ENCODE data around the gene LDLR.
"Not testable (repeated sequence)": the region's sequence is repeated elsewhere in the genome, so short reads cannot be mapped to it uniquely, and the experiment has no call there.

Gene LDLR

DNA sequence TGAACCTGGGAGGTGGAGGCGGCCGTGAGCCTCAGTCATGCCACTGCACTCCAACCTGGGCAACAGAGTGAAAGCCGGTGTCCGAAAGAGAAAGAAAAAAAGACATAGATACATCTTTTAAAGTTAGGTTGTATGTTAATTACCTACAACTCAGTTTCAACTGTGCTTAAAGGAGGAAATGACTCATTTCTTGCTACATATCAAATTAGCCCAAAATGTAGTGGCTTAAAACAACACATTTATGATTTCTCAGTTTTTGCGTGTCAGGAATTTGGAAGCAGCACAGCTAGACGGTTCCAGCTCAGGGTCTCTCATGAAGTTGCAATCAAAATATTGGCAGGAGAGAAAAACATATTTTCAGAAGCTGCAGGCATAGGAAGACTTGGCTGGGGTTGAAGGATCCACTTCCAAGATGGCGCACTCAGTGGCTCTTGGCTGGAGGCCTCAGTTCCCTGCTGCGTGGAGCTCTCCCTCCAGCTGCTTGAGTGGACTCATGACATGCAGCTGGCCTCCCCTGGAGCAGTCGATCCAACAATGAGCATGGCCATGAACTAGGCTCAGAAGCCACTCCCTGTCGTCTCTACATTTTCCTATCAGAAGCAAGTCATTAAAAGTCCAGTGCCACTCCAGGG, 7.1 kb downstream of the LDLR start:
- TF ChIP-seq, protein P1, sequence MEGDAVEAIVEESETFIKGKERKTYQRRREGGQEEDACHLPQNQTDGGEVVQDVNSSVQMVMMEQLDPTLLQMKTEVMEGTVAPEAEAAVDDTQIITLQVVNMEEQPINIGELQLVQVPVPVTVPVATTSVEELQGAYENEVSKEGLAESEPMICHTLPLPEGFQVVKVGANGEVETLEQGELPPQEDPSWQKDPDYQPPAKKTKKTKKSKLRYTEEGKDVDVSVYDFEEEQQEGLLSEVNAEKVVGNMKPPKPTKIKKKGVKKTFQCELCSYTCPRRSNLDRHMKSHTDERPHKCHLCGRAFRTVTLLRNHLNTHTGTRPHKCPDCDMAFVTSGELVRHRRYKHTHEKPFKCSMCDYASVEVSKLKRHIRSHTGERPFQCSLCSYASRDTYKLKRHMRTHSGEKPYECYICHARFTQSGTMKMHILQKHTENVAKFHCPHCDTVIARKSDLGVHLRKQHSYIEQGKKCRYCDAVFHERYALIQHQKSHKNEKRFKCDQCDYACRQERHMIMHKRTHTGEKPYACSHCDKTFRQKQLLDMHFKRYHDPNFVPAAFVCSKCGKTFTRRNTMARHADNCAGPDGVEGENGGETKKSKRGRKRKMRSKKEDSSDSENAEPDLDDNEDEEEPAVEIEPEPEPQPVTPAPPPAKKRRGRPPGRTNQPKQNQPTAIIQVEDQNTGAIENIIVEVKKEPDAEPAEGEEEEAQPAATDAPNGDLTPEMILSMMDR (IDR thresholded peaks at IDR 0.05; ENCODE audit: low read depth, low read length): no peak
- no peak overlapping the region for H3K4me3 ChIP-seq (ENCODE audit: low read depth, low read length)

DNA sequence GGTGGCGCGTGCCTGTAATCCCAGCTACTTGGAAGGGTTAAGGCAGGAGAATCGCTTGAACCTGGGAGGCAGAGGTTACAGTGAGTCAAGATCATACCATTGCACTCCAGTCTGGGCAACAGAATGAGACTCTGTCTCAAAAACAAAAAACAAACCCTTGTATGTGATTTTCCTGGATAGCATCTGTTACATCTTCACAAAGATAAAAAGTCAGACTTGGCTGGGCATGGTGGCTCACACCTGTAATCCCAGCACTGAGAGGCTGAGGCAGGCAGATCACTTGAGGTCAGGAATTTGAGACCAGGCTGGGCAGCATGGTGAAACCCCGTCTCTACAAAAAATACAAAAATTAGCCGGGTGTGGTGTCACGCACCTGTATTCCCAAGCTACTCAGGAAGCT, 8.1 kb downstream of the LDLR start:
- H3K4me3 ChIP-seq (ENCODE audit: low read depth, low read length): not testable (repeated sequence)

DNA sequence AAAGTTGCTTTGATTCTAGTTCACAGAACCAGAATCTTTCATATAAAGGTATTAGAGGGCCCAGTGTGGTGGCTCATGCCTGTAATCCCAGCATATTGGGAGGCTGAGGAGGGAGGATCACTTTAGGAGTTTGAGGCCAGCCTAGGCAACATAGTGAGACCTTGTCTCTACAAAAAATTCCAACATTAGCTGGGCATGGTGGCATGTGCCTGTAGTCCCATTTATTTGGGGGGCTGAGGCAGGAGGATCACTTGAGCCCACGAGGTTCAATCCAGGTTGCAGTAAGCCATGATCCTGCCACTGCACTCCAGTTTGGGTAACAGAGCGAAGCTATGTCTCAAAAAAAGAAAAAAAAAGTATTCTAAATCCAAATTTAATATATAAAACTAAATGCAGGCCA, 9.1 kb downstream of the LDLR start:
- H3K4me3 ChIP-seq (ENCODE audit: low read depth, low read length): no peak overlapping the region
- TF ChIP-seq, protein P1 (IDR thresholded peaks at IDR 0.05; ENCODE audit: low read depth, low read length): no peak

DNA sequence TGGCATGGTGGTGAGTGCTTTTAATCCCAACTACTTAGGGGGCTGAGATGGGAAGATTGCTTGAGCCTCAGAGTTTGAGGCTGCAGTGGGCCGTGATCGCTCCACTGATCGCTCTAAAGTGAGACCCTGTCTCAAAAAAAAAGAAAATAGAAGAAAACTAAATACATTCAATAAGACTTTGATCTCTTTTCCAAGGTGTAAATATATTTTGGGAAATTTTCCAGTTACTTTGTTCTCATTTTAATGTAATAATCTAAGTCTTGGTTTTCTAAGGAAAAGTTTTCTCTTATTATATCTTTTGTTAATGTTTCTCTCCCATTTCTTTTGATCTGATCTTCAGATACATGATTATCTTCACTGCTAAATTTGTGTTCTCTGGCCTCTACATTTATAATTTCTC, 9.6 kb downstream of the LDLR start:
- H3K4me3 ChIP-seq (ENCODE audit: low read depth, low read length): no peak overlapping the region
- TF ChIP-seq, protein P1 (IDR thresholded peaks at IDR 0.05; ENCODE audit: low read depth, low read length): no peak

DNA sequence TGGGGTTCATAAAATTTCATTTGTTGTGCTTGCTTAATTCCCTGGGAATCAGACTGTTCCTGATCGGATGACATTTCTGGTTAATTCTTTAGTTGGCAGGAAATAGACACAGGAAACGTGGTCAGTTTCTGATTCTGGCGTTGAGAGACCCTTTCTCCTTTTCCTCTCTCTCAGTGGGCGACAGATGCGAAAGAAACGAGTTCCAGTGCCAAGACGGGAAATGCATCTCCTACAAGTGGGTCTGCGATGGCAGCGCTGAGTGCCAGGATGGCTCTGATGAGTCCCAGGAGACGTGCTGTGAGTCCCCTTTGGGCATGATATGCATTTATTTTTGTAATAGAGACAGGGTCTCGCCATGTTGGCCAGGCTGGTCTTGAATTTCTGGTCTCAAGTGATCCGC, 10.8 kb downstream of the LDLR start:
- no peak overlapping the region for H3K4me3 ChIP-seq (ENCODE audit: low read depth, low read length)
- TF ChIP-seq, protein P1 (IDR thresholded peaks at IDR 0.05; ENCODE audit: low read depth, low read length): no peak

DNA sequence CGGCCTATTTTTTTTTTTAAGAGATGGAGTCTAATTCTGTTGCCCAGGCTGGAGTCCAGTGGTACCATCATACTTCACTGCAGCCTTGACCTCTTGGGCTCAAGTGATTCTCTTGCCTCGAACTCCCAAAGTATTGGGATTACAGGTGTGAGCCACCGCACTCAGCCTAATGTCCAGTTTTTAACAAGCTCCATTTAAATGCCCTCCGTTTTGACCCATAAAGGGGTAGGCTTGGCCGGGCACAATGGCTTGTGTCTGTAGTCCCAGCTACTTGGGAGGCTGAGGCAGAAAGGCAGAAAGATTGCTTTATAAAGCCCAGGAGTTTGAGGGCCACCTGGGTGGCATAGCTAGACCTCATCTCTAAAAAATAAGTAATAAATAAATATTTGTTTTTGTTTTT, 11.8 kb downstream of the LDLR start:
- no peak overlapping the region for H3K4me3 ChIP-seq (ENCODE audit: low read depth, low read length)
- TF ChIP-seq, protein P1 (IDR thresholded peaks at IDR 0.05; ENCODE audit: low read depth, low read length): no peak

DNA sequence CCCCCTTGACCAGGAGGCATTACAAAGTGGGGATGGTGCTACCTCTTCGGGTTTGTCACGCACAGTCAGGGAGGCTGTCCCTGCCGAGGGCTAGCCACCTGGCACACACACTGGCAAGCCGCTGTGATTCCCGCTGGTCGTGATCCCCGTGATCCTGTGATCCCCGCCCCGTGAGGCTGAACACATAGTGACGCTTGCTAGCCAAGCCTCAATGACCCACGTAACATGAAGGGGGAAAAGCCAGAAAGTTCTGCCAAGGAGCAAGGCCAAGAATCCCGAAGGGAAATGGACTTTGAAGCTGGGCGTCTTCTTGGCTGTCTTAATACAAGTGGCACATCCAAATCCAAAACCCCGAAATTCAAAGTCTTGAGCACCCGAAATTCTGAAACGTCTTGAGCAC, 13.7 kb downstream of the LDLR start:
- no peak overlapping the region for H3K4me3 ChIP-seq (ENCODE audit: low read depth, low read length)
- TF ChIP-seq, protein P1 (IDR thresholded peaks at IDR 0.05; ENCODE audit: low read depth, low read length): no peak

DNA sequence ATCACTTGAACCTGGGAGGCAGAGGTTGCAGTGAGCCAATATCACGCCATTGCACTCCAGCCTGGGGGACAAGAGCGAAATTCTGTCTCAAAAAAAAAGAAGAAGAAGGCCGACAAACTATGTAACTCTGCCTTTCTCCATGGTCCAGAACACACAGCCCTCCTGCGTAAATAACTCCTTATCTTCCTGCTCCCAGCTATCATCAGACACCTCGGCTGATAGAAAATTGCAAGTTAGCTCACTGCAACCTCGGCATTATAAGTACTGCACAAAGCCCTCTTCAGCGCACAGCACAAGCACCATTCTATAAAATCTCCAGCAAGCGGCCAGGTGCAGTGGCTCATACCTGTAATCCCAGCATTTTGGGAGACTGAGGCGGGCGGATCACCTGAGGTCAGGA, 14.4 kb downstream of the LDLR start:
- not testable (repeated sequence) for H3K4me3 ChIP-seq (ENCODE audit: low read depth, low read length)
